ENCODE data around the gene ZNF862. TPM values are rescaled to one million over a fixed set of nuclear protein-coding genes. Genes with fewer than 3 reads are reported as not detected.

Gene ZNF862
- polyA plus RNA-seq, 3 donors, result 1.3 to 18.4 (median 2.7) TPM

- no peaks in the 10 kb centered on the region for H3K9me3 Mint-ChIP-seq
- H3K27ac Mint-ChIP-seq, result no peak overlapping the region
- Histone ChIP-seq H4K20me1 (ENCODE audit: insufficient read depth, low read length) (no peaks in the 10 kb centered on the region), H3K27ac (ENCODE audit: low read depth in 1 of 2, low read length in 2 of 2) (no peak overlapping the region), H2AFZ (ENCODE audit: insufficient read depth, low read depth, low read length, poor library complexity, severe bottlenecking) (no peak overlapping the region), H3K79me2 (ENCODE audit: insufficient read depth, low read length) (no peaks in the 10 kb centered on the region), H3K9me3 (replicated peaks in 1 of 2; ENCODE audit: control insufficient read depth in 1 of 2, insufficient read depth in 1 of 2, low read length in 2 of 2) (no peaks in the 10 kb centered on the region), H3K4me2 (replicated peaks; ENCODE audit: extremely low read depth, low read length, poor library complexity, severe bottlenecking) (no peak overlapping the region), H3K4me1 (ENCODE audit: control insufficient read depth in 1 of 2, insufficient read depth in 2 of 2, low read length in 2 of 2) (no peaks in the 10 kb centered on the region), H3K4me3 (replicated peaks in 1 of 3; ENCODE audit: low read depth in 2 of 3, low read length in 3 of 3) (no peak overlapping the region), H3K27me3 (ENCODE audit: control insufficient read depth in 2 of 2, insufficient read depth in 2 of 2, low read length in 2 of 2) (no peaks in the 10 kb centered on the region), H3K9ac (ENCODE audit: insufficient read depth, low read length, poor library complexity, severe bottlenecking) (no peak overlapping the region), H3K36me3 (replicated peaks in 1 of 2; ENCODE audit: control insufficient read depth in 1 of 2, insufficient read depth in 2 of 2, low read length in 2 of 2) (no peaks in the 10 kb centered on the region)
- H3K27me3 Mint-ChIP-seq (ENCODE audit: low read depth in 3 of 3), result peaks cover 0 to 3% (median 2%) of the 10 kb centered on the region in 3 donors
- 98% methylated on average over 11 of the region's 16 CpGs for WGBS (ENCODE audit: insufficient coverage)
- DNase-seq, result no peak
- intact Hi-C loops (cut with micrococcal nuclease), result no loop called here
- H3K4me3 Mint-ChIP-seq, result no peak overlapping the region
- no peaks in the 10 kb centered on the region for H3K36me3 Mint-ChIP-seq
- no peaks in the 10 kb centered on the region for H3K4me1 Mint-ChIP-seq
- no peak for TF ChIP-seq CTCF (IDR thresholded peaks at IDR 0.05)
Observed at GRCh38 chr7:149811831-149812490, 26.2 kb upstream of the ZNF862 start.

- no peak overlapping the region for H2AFZ ChIP-seq (ENCODE audit: insufficient read depth, low read depth, low read length, poor library complexity, severe bottlenecking)
- Mint-ChIP-seq H3K27me3 (ENCODE audit: low read depth in 3 of 3) (no peaks in the 10 kb centered on the region), H3K36me3 (no peaks in the 10 kb centered on the region), H3K4me1 (no peaks in the 10 kb centered on the region), H3K9me3 (no peaks in the 10 kb centered on the region), H3K4me3 (no peak overlapping the region), H3K27ac (no peak overlapping the region)
- no peak overlapping the region for H3K4me2 ChIP-seq (replicated peaks; ENCODE audit: extremely low read depth, low read length, poor library complexity, severe bottlenecking)
- WGBS (ENCODE audit: insufficient coverage), result 89% methylated on average over 18 of the region's 28 CpGs
- no peak for TF ChIP-seq CTCF (IDR thresholded peaks at IDR 0.05)
- H3K9ac ChIP-seq (ENCODE audit: insufficient read depth, low read length, poor library complexity, severe bottlenecking), result no peak overlapping the region
- H3K27ac ChIP-seq (ENCODE audit: low read depth in 1 of 2, low read length in 2 of 2), result no peak overlapping the region
- no peaks in the 10 kb centered on the region for H3K79me2 ChIP-seq (ENCODE audit: insufficient read depth, low read length)
- no peak overlapping the region for H3K4me3 ChIP-seq (replicated peaks in 1 of 3; ENCODE audit: low read depth in 2 of 3, low read length in 3 of 3)
- H3K4me1 ChIP-seq (ENCODE audit: control insufficient read depth in 1 of 2, insufficient read depth in 2 of 2, low read length in 2 of 2), result no peaks in the 10 kb centered on the region
- DNase-seq, result no peak
- H3K36me3 ChIP-seq (replicated peaks in 1 of 2; ENCODE audit: control insufficient read depth in 1 of 2, insufficient read depth in 2 of 2, low read length in 2 of 2), result no peaks in the 10 kb centered on the region
- intact Hi-C loops (cut with micrococcal nuclease), result no loop called here
- H4K20me1 ChIP-seq (ENCODE audit: insufficient read depth, low read length), result no peaks in the 10 kb centered on the region
- H3K9me3 ChIP-seq (replicated peaks in 1 of 2; ENCODE audit: control insufficient read depth in 1 of 2, insufficient read depth in 1 of 2, low read length in 2 of 2), result no peaks in the 10 kb centered on the region
- no peaks in the 10 kb centered on the region for H3K27me3 ChIP-seq (ENCODE audit: control insufficient read depth in 2 of 2, insufficient read depth in 2 of 2, low read length in 2 of 2)
Observed at GRCh38 chr7:149813254-149814035, 24.7 kb upstream of the ZNF862 start.

Data from CD14-positive monocyte (primary cell).